GM21717 (cell line): ENCODE results near the gene EAF1.
"Not testable (repeated sequence)": the region's sequence is repeated elsewhere in the genome, so short reads cannot be mapped to it uniquely, and the experiment has no call there.

Experiments
- ATAC-seq: cut with Tn5 transposase; IDR thresholded peaks from one replicate; pipeline ENCODE4 v1.9.1; 2021; ENCODE audit warnings: mild to moderate bottlenecking, moderate library complexity; ENCODE audit not compliant: unreplicated experiment

Gene EAF1

GRCh38 chr3:15427182-15427880 lies at the start of gene EAF1, which contains the start of gene METTL6:
TSS of gene EAF1 (plus strand) at chr3:15427598. CDS start at chr3:15427780, 182 bp downstream.
TSS of gene METTL6 (minus strand) at chr3:15427544. CDS start at chr3:15426511, 1,033 bp downstream.
- peak; percentile 92 for ATAC-seq

- peak; percentile 83 for ATAC-seq
Measured at GRCh38 chr3:15377961-15378791, 49.2 kb upstream of the EAF1 start.

GRCh38 chr3:15380980-15381890 lies 46.2 kb upstream of the EAF1 start:
- ATAC-seq, result no peak

- no peak for ATAC-seq
Measured at GRCh38 chr3:15382405-15382923, 44.9 kb upstream of the EAF1 start.

- ATAC-seq, result peak; percentile 82
Measured at GRCh38 chr3:15384510-15385237, 42.7 kb upstream of the EAF1 start.

GRCh38 chr3:15385238-15385695 lies 42.1 kb upstream of the EAF1 start:
- ATAC-seq, result not testable (repeated sequence)

GRCh38 chr3:15385901-15386653 lies 41.3 kb upstream of the EAF1 start:
- no peak for ATAC-seq

- ATAC-seq, result not testable (repeated sequence)
Measured at GRCh38 chr3:15386654-15386955, 40.8 kb upstream of the EAF1 start.

GRCh38 chr3:15387171-15387581 lies 40.2 kb upstream of the EAF1 start:
- ATAC-seq, result no peak

GRCh38 chr3:15387735-15388134 lies 39.7 kb upstream of the EAF1 start:
- ATAC-seq, result no peak

GRCh38 chr3:15388335-15388734 lies 39.1 kb upstream of the EAF1 start:
- ATAC-seq, result not testable (repeated sequence)

GRCh38 chr3:15390460-15390859 lies 36.9 kb upstream of the EAF1 start:
- no peak for ATAC-seq

GRCh38 chr3:15391007-15391406 lies 36.4 kb upstream of the EAF1 start:
- no peak for ATAC-seq

GRCh38 chr3:15393252-15393651 lies 34.1 kb upstream of the EAF1 start:
- not testable (repeated sequence) for ATAC-seq

- ATAC-seq, result not testable (repeated sequence)
Measured at GRCh38 chr3:15398731-15399133, 28.7 kb upstream of the EAF1 start.

- ATAC-seq, result no peak
Measured at GRCh38 chr3:15399970-15400369, 27.4 kb upstream of the EAF1 start.

GRCh38 chr3:15401936-15402335 lies 25.5 kb upstream of the EAF1 start:
- no peak for ATAC-seq

GRCh38 chr3:15403495-15403894 lies 23.9 kb upstream of the EAF1 start:
- ATAC-seq, result no peak

GRCh38 chr3:15403965-15404364 lies 23.4 kb upstream of the EAF1 start:
- ATAC-seq, result no peak
